ENCODE data around the gene MEI4. TPM values are rescaled to one million over a fixed set of nuclear protein-coding genes. Genes with fewer than 3 reads are reported as not detected.

The MEI4 gene
- total RNA-seq, 1 experiment from 2014 or later = not detected

DNA sequence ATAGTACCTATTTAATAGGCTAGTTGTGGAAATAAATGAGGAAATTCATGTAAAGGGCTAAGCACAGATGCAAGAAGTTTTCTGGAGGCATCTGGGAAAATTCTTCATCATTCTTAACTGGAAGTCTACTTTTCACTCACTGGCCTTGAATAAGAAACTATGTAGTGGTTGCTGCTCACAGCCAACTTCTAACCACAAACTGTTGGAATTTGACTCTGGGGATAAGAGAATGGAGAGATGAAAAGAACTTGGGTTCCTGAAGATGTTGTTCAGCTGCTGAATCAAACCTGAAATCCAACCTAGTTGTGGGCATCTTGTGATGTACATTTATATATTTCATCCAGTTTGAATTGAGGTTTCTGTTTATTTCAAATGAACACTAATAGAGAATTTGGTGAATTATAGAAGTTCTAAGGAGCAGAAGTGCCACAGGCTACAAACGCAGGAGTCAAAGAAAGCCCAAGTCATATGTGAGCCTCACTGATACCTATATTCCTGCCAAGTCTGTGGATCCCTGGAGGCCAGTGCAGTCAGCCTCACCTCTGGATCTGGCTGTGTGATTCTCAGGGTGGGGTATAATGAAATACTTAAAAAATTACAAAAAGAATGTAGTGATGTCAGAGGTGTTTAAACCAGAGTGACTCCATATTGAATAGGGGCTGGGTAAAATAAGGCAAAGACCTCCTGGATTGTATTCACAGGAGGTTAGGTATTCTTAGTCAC lies 18.7 kb upstream of the MEI4 start:
- Histone ChIP-seq H3K9me2 (ENCODE audit: insufficient read depth) (no peaks in the 10 kb centered on the region), H3K4me3 (replicated peaks in 1 of 2; ENCODE audit: low read depth in 1 of 2, low read length in 2 of 2) (no peak overlapping the region), H2AFZ (ENCODE audit: low read depth, low read length, poor library complexity, severe bottlenecking) (no peak overlapping the region), H4K20me1 (ENCODE audit: insufficient read depth) (no peaks in the 10 kb centered on the region), H3K9me3 (ENCODE audit: control insufficient read depth in 1 of 2, insufficient read depth in 1 of 2, low read depth in 1 of 2, low read length in 2 of 2) (no peaks in the 10 kb centered on the region), H3K27ac (ENCODE audit: low read depth, low read length) (no peak overlapping the region), H3K4me1 (ENCODE audit: control insufficient read depth in 1 of 2, insufficient read depth in 2 of 2, low read length in 2 of 2) (no peaks in the 10 kb centered on the region), H3K27me3 (ENCODE audit: insufficient read depth, low read length) (no peaks in the 10 kb centered on the region), H3K4me2 (ENCODE audit: low read length) (no peak overlapping the region), H3K36me3 (ENCODE audit: control insufficient read depth in 1 of 2, insufficient read depth in 2 of 2, low read length in 2 of 2) (no peaks in the 10 kb centered on the region), H3K79me2 (ENCODE audit: insufficient read depth, low read length) (no peaks in the 10 kb centered on the region), H3K9ac (ENCODE audit: low read length) (no peak overlapping the region)
- DNase-seq (ENCODE audit: low read depth, low spot score) (no peak), ATAC-seq (no peak)
- ChIA-PET POLR2A (no interaction called here), RAD21 (ENCODE audit: low non-redundant PET in 1 of 2, low total read pairs in 2 of 2, uncharacterized antibody in 2 of 2, unreplicated experiment in 2 of 2) (no interaction called here), CTCF (interaction anchor here (1.6 kb wide), 1 partner anchor 14 kb away, joined by 5 read pairs; no protein-coding TSS in a partner anchor)
- intact Hi-C loops (cut with micrococcal nuclease) = no loop called here
- BruUV-seq (replicated peaks) = no TSS peak
- TF ChIP-seq, protein P1, sequence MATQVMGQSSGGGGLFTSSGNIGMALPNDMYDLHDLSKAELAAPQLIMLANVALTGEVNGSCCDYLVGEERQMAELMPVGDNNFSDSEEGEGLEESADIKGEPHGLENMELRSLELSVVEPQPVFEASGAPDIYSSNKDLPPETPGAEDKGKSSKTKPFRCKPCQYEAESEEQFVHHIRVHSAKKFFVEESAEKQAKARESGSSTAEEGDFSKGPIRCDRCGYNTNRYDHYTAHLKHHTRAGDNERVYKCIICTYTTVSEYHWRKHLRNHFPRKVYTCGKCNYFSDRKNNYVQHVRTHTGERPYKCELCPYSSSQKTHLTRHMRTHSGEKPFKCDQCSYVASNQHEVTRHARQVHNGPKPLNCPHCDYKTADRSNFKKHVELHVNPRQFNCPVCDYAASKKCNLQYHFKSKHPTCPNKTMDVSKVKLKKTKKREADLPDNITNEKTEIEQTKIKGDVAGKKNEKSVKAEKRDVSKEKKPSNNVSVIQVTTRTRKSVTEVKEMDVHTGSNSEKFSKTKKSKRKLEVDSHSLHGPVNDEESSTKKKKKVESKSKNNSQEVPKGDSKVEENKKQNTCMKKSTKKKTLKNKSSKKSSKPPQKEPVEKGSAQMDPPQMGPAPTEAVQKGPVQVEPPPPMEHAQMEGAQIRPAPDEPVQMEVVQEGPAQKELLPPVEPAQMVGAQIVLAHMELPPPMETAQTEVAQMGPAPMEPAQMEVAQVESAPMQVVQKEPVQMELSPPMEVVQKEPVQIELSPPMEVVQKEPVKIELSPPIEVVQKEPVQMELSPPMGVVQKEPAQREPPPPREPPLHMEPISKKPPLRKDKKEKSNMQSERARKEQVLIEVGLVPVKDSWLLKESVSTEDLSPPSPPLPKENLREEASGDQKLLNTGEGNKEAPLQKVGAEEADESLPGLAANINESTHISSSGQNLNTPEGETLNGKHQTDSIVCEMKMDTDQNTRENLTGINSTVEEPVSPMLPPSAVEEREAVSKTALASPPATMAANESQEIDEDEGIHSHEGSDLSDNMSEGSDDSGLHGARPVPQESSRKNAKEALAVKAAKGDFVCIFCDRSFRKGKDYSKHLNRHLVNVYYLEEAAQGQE (IDR thresholded peaks at IDR 0.05; ENCODE audit: low read depth) = no peak
- TF ChIP-seq, protein P2, sequence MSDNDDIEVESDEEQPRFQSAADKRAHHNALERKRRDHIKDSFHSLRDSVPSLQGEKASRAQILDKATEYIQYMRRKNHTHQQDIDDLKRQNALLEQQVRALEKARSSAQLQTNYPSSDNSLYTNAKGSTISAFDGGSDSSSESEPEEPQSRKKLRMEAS (IDR thresholded peaks at IDR 0.05) = no peak
- TF ChIP-seq CBX3 (IDR thresholded peaks at IDR 0.05; ENCODE audit: low read depth) (no peak), YY1 (IDR thresholded peaks at IDR 0.05; ENCODE audit: extremely low read depth, insufficient replicate concordance, low read depth, low read length) (no peak), SIN3A (IDR thresholded peaks at IDR 0.05; ENCODE audit: low read depth) (no peak), POLR2A (IDR thresholded peaks at IDR 0.05; ENCODE audit: borderline replicate concordance, extremely low read depth, insufficient read depth, insufficient read length) (no peak), CEBPB (IDR thresholded peaks at IDR 0.05; ENCODE audit: low read depth) (no peak), ZFX (IDR thresholded peaks at IDR 0.05) (no peak), SRF (IDR thresholded peaks at IDR 0.05; ENCODE audit: low read depth) (no peak), RAD21 (IDR thresholded peaks at IDR 0.05; ENCODE audit: low read depth) (no peak), JUND (IDR thresholded peaks at IDR 0.05) (no peak), EZH2phosphoT487 (IDR thresholded peaks at IDR 0.05; ENCODE audit: borderline replicate concordance) (no peak), POLR2AphosphoS5 (IDR thresholded peaks at IDR 0.05; ENCODE audit: low read depth, low read length) (no peak), EGR1 (IDR thresholded peaks at IDR 0.05; ENCODE audit: low read depth) (no peak), ZNF274 (IDR thresholded peaks at IDR 0.05; ENCODE audit: low read depth, low read length) (no peak), SP1 (IDR thresholded peaks at IDR 0.05; ENCODE audit: low read depth) (no peak), TCF7L2 (IDR thresholded peaks at IDR 0.05; ENCODE audit: borderline replicate concordance, extremely low read depth, insufficient read depth, insufficient read length) (no peak), ELF1 (IDR thresholded peaks at IDR 0.05; ENCODE audit: borderline replicate concordance, low read depth) (no peak), EZH2 (IDR thresholded peaks at IDR 0.05) (no peak)
- TF ChIP-seq, protein P3, sequence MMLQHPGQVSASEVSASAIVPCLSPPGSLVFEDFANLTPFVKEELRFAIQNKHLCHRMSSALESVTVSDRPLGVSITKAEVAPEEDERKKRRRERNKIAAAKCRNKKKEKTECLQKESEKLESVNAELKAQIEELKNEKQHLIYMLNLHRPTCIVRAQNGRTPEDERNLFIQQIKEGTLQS (IDR thresholded peaks at IDR 0.05) = no peak

Measured in HCT116 (cell line).